HG03342 (cell line): ENCODE data around the gene ZNF428.

Source experiments
- ATAC-seq: cut with Tn5 transposase; IDR thresholded peaks from one replicate; pipeline ENCODE4 v1.9.1; 2021; ENCODE audit warnings: mild to moderate bottlenecking, moderate library complexity; ENCODE audit not compliant: unreplicated experiment

The ZNF428 gene

DNA sequence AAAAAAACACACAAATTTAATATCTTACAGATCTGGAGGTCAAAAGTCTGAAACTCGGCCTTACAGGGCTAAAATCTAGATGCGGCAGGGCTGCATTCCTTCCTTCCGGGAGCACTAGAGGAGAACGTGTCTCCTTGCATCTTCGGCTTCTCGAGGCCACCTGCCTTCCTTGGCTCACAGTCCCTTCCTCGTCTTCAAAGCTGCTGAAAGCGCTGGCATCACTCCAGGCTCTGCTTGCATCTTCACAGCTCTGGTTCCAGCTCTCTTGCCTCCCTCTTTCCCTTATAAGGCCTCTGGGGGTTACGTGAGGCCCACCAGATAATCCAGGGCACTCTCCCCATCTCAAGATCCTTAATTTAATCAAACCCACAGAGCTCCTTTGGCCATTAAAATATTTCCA is 54.6 kb downstream of the ZNF428 start:
- ATAC-seq: no peak

DNA sequence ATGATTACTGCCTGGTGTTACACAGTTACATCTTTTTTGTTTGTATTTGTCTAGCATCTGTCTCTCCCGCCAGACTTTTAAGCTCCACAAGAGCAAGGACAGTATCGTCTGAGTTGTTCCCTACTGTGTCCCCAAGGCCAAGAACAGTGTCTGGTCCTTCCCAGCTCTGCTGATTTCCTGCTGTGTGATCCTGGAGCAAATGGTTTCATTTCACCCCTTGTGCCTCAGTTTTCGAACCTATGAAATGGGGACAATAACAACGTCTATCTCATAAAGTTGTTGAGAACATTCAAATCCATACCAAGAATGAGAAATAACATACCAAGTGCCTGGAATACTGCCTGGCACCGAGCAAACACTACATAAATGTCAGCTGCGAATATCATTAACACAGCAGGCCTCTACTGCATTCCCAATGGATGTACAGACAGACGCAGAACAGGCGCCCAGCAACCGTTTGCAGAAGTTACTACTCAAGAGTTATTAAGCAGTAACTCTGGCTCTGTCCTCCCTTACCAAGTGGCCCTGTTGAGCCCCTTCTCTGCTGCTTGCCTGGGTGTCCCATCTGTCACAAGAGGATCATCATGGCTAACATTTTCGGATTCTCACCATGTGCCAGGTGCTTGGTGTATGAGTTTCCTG is 55.5 kb downstream of the ZNF428 start:
- ATAC-seq: no peak

DNA sequence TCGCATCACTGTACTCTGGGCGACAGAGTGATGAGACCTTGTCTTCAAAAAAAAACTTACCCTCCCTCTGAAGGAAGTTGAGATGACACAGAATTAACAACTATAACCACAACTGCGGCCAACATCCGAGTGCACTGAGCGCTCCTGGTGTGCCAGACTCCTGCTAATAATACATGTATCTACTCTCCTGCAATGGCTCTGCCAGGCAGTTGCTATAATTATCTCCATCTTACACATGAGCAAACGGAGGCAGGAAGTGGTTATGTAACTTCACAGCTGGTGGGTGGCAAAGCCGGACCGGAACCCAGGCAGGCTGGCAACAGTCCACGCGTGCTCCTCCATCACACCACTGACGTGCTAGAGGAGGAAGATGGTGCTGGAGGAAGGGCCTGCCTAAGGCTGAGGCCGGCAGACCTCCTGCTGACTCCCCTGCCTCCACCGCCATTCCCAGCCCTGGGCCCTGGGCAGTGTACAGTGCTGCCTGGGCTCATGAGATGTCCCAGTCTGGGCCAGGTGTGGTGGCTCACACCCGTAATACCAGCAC is 56.7 kb downstream of the ZNF428 start:
- ATAC-seq: peak; percentile 68

DNA sequence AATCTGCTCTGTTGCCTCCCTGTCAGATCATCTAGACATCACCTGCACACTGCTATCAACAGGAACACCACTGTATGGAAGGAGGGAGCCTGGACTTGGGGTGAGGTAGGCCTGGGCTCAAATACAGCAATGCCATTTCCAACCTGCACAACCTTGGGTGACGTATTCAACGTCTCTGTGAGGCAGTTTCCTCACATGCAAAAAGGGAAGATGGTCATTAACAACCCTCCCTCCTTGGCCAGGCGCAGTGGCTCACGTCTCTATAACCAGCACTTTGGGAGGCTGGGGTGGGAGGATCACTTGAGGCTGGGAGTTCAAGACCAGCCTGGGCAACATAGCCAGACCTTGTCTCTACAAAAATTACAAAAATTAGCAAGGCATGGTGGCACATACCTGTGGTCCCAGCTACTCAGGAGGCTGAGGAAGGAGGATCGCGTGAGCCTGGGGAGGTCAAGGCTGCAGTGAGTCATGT is 57.2 kb downstream of the ZNF428 start:
- ATAC-seq: no peak

DNA sequence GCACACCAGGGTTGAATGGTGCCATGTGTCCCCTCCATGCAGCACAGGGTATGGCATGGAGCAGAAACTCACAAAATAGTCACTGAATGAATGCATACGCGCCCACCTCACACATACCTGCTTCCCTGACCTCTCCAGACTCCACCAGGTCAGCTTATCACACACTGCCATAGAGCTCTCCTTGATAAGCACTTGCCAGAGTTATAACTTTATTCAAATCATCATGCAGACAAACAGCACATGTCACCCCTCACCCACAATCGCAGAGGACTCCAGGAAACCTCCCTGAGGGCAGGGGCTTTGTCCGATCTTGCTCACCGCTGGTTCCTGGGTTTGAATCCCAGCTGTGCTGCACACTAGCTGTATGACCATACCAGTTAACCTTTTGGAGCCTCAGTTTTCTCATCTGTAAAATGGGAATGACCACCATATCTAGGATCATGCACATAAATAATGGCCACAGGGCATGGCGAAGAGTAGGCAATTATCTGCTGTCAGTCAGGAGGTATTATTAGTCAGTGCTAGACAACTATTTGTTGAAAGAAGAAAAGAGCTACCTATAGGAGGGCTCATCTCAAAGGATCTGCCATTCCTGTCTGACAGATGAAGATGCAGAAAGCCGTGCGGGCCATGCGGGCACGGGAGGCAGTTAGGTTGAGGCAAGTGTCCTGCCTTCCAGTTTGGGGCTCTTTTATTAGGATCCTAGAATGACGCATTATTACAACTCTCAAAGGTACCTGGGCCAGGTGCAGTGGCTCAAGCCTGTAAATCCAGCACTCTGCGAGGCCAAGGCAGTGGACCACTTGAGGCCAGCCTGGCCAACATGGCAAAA is 58.1 kb downstream of the ZNF428 start:
- no peak for ATAC-seq

DNA sequence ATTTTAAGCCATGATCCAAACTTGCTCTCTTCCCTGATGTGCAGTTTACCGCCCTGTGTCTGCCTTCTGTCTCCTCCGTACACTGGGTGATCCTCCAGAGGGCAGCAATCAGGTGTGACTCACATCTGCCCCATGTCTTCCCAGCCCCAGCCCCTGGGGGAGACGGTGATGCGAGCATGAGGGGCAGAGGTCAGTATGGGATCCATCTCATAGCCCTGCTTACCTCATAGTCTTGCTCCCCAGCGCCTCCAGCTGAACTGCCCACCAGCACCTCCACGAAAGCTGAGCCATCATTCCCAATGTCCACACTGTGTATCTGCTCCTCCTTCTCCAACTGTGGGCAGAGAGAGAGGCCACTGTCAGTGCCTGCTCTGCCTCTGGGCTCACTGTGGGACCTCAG is 58.7 kb downstream of the ZNF428 start:
- ATAC-seq: no peak
